Stimulated activated CD4-positive, alpha-beta T cell treated with anti-CD3 and anti-CD28 coated beads, Interleukin-12 subunit alpha, Interleukin-12 subunit beta, amount 100 ng/mL, for 48 hours (primary cell): ENCODE data around the gene CLTB.

Experiments
- DNase-seq, 3 donors: peaks; one replicate each; pipeline ENCODE4 v3.0.0-alpha.2; 2020; ENCODE audit warnings: low read depth in 2 of 3, low spot score in 1 of 3

Gene CLTB

DNA sequence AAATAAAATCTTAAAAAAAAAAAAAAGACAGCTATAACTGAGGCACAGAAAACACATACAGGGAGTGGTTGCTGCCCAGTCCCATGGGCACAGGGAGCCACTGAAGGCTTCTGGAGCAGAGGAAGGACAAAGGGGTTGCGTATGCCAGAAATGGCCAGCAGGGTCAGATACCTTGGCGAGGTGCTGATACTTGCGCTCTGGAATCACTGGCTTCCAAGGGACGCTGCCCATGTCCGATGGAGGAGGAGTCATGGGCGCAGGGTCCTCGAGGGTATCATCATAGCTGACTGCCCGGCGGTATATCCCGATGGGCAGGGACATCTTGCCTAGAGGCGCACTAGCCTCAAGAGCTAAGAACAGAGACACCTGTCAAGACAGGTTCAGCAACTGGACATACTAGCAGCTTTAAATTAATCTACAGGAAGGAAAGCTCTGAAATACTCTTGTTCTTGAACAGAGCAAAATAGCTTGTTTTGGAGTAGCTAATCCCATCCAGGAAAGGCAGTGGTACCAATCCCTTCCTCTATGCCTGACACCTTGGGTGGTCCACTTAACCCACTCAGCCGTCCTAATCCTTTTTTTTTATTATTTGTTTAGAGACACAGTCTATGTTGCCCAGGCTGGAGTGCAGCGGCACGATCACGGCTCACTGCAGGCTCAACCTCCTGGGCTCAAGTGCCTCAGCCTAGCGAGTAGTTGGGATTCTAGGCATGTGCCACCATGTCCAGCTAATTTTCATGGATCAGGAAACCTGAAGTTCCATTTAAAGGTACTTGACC lies 60.8 kb downstream of the CLTB start:
- DNase-seq = no peak

DNA sequence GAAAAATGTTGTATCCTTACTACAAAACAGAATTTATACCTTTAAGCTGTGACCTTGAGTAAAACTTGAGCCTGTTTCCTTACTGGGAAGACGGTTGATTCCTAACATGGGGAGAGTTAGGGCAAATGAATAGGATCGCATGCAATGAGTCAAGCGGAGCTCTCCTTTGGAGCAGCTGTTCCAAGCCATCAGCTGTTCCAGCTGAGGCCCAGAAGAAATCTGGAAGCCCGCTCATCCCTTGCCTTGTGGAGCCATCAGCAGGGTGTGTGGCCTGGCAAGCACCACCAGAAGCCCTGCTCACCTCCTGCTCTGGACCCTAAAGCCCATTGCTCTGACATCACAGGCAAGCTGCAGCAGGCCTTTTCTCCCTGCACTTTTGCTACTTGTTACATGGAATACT lies 62.8 kb downstream of the CLTB start:
- DNase-seq = no peak

DNA sequence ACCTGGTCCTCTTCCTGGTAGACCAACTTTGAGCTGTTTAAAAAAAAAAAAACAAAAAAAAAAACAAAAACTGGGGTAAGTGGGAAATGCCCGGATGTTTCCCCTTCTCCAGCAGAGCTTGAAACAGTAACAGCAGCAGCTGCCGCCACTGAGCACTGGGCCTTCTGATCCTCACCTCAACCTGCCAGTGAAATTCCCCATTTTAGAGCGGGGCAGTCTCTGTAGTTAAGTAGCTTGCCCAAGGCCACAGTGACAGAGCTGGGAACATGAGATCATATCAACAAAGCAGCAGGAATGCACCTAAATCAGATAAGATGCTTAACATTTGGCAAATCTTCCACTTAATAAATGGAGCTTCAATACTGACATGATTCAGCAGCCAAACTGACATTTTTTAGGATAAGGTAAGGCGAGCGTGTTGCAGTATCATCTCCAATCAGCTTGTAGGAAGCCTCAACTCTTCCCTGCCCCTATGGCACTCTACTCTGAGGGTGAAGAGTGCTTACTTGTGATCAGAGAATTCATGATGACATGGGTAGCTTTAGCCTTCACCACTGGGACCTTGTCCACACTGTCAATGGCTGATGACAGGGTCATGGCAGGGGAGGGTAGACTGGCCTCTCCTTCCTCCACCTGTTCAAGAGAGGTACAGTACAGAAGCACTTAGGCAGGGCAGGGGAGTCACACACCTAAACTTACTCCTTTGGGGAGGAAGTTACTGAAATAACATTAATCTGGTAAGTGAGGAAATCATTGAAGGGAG lies 64.0 kb downstream of the CLTB start:
- no peak for DNase-seq

DNA sequence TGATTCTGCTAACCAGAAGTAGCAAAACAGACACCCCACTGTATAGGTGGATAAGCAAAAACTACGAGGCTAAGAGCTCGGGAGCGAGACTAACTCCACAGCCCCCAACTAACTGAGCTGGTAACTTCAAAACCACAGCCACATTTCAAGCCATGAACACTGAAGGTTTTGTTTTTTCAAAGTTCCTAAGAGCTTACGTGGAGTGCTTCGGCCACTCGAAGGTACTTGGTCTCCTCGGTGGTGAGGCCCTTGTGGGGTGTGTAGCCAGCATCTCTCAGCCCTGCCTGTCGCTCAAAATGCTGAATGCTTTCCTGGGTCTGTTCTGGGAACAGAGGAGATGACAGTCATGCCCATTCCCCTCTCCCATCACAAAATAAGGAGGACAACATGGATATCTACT lies 65.9 kb downstream of the CLTB start:
- DNase-seq = no peak

DNA sequence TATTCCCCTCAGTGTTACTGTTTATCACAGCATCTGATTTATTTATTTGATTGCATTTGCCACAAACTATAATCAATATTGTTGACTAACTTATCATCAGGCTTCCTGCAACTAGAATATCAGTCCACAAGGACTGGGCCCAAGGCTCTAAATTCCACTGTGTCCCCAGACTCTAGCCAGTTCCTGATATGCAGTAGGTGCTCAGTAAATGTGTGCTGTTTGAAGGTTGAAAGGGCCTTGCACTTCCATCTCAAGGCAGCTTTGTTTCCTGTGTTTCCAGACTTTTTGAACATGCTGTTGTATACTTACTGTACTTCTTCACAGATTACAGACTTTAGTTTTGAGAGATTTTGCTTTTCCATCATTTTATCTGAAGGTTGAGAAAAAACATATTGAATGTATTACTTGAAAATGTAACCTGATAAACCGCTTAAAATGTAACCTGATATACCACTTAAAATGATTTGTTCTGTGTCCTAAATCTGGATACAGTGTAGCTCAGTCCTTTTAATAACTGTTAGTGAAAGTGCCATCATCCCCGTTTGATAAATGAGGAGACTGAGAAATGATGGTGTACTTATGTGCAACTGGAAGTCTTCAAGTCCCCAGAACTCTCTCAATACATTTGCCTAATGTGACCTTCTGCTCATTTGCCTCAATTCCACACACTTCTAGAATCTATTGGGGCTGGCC lies 73.4 kb downstream of the CLTB start:
- DNase-seq = no peak
